Stimulated activated CD8-positive, alpha-beta memory T cell treated with anti-CD3 and anti-CD28 coated beads, Interleukin-15, amount 100 ng/mL, for 24 hours (primary cell): Measurements from ENCODE around the gene ASCC1.
"Not testable (repeated sequence)": the region's sequence is repeated elsewhere in the genome, so short reads cannot be mapped to it uniquely, and the experiment has no call there.

Source experiments
- DNase-seq: peaks from one replicate; pipeline ENCODE4 v3.0.0-alpha.2; 2020; ENCODE audit warnings: low read depth

ASCC1 gene

DNA sequence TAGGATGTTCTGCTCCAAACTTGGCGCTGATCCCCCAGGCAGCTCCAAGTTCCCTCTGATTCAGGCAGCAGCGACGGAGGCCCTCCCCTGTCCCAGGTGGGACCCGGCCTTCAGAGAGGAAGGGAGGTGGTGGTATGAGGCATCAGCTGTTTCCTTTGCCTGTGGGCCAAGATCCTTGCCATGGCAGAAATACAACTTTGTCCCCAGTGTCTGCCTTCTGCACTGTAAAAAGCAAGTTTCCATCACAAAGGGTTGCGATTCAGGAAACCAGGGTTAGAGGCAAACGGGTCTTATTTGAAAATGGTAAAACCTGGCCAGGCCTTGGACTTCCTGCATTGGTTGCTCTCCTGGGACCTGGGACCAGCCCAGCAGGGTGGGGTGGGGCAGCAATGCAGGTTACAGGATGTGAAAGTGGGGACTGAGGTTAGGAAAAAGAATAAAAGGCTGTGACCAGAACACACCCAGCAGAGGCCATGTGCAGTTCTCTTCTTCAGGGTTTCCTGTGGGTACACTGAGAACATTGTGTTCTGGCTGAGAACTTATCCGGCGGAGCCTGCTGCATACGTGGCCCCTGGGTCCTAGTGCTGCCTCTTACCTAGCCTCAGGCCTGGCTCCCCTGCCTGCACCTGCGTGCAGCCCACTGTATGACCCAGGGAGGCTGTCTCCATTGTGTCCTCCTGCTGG, 32.5 kb upstream of the ASCC1 start:
- DNase-seq, result no peak

DNA sequence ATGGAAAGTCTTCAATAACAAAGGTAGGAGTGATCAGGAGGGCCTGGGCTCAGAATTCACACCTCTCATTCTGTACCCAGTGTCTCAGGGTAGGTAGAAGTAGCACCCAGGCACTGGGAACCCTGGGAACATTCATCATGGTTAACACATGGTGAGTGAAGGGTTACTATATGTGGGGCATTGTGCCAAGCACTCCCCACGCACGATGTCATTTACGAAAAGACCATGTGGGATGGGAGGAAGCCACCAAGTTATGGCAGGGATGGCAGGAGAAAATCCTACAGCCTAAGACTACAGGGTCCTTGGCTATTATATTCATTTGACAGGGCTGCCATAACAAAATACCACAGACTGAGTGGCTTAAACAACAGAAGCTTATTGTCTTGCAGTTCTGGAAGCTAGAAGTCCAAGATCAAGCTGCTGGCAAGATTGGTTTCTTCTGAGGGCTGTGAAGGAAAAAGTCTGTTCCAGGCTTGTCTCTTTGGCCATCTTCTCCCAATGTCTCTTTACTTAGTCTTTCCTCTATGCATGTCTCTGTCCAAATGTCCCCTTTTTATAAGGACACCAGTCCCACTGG, 30.0 kb upstream of the ASCC1 start:
- DNase-seq, result no peak

DNA sequence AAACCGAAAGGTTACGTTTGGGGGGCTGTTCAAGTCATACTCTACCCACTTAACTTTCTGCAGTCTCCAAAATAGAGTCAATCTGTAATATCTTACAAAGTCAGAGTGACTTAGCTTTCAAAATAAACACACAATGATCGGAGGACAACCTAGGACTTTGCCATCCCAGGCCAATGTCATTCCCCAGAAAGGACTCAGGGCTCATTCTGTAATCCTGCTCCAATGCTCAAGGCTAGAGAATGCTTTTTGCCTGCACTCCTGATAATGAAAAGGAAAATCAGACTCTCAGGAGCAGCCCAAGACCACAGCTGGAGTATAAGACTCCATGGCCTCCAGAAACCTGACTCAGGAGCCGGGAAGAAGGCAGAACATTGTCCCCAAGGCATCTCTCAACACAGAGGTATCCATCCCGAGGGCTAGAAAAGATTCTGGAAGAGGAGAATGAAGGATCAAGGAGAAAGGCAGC, 28.5 kb upstream of the ASCC1 start:
- no peak for DNase-seq

GRCh38 chr10:72243822-72244437, 27.9 kb upstream of the ASCC1 start:
- no peak for DNase-seq

DNA sequence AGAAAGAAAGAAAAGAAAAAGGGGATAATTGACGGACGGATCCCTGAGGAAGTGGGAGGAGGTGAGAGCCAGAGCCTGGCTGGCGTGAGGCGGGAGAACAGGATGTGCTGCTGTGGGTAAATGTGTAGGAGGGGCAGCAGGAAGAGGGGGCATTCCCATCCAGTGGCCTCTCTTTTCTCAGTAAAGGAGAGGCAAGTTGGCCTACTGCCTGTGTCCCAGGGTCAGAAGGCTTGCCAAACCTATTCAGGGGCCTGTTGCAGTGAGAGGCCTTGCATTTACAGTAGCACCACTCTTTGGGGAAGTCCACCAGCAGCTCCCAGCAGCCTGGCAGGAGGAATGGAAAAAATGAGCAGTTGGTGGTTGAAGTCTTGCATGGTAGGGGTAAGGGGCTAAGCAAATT, 26.6 kb upstream of the ASCC1 start:
- no peak for DNase-seq

GRCh38 chr10:72241691-72242252, 25.7 kb upstream of the ASCC1 start:
- DNase-seq, result no peak

DNA sequence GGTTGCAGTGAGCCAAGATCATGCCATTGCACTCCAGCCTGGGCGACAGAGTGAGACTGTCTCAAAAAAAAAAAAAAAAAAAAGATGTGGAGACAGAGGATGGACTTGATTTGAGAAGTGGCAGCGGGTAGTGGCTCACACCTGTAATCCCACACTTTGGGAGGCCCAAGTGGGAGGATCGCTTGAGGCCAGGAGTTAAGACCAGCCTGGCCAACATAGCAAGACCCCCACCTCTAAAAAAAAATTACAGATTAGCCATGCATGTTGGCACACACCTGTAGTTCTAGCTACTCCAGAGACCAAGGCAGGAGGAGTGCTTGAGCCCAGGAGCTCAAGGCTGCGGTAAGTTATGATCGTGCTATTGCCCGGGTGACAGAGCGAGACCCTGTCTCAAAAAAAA, 24.3 kb upstream of the ASCC1 start:
- DNase-seq, result no peak

GRCh38 chr10:72239409-72239808, 23.3 kb upstream of the ASCC1 start:
- DNase-seq, result no peak

DNA sequence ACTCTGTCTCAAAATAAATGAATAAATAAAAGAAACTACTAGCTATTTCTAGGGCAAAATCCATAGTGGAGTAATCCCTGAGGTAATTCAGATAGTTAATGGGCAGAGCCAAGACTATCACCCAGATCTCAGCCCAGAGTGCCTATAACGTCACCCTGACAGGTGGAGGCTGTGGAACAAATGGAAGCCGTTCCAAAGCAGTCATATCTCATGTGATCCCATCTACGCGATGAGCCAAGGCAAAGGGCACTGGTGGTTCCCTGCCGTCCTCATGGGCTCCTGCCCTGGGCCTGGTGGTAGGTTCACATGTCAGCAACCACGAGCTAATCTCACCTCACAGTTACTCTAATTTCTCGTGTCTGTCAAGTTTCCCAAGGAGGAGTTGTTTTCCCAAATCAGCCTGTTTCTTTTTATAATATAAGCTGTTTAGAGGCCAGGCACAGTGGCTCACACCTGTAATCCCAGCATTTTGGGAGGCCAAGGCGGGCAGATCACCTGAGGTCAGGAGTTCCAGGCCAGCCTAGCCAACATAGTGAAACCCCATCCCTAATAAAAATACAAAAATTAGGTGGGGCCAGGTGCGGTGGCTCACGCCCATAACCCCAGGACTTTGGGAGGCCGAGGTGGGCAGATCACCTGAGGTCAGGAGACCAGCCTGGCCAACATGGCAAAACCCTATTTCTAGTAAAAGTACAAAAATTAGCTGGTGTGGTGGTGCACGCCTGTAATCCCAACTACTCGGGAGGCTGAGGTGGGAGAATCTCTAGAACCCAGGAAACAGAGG, 22.5 kb upstream of the ASCC1 start:
- DNase-seq, result no peak

DNA sequence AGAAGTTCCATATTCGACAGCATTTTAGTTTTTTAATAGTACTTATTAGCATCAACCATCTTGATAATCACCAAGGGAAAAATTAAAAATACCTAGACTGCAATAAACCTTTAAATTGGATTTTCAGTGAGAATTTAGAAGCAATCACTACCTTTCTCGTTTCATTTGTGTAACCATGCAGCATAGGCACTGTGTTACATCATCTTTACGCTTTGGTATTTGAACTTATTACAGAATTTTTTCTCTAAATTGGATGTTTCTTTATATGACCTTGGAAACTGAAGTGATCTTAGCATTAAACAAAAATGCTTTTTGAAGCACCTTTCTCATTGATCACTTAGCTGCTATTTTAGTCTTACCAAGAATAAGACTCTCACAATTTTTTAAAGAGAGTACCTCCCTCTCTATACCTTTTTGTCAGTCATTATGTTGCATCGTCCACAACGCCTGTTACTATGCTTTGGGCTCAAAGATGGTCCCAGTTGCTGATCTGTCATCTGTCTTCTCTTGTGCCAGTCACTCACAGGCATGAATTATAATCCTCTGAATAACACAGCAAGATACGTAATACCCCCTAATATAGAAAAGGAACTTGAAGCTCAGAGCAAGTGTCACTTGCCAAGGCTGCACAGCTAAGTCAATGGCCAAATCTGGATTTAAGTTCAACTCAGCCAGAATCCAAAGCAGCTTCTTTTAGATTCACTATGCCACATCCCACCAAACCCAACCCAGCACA, 19.6 kb upstream of the ASCC1 start:
- DNase-seq, result no peak

DNA sequence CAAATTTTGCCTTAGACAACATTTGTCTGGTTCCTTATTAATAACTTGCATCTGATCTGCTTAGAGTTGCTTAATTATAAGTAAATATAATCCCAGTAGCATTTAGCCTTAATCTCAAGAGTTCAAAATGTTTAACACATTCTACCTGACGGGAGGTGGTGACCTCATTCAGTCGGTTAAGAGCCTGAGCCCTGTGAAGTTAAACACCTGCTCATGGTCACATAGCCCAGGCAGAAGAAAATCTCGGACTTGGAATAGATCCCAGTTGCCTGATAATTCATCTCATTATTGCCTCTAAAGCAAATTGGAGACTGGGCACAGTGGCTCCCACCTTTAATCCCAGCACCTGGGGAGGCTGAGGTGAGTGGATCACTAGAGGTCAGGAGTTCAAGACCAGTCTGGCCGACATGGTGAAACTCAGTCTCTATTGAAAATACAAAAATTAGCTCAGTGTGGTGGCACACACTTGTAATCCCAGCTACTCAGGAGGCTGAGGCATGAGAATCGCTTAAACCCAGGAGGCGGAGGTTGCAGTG, 18.6 kb upstream of the ASCC1 start:
- DNase-seq, result no peak

GRCh38 chr10:72233621-72234020, 17.5 kb upstream of the ASCC1 start:
- no peak for DNase-seq

GRCh38 chr10:72229261-72230251, 13.5 kb upstream of the ASCC1 start:
- DNase-seq, result no peak

DNA sequence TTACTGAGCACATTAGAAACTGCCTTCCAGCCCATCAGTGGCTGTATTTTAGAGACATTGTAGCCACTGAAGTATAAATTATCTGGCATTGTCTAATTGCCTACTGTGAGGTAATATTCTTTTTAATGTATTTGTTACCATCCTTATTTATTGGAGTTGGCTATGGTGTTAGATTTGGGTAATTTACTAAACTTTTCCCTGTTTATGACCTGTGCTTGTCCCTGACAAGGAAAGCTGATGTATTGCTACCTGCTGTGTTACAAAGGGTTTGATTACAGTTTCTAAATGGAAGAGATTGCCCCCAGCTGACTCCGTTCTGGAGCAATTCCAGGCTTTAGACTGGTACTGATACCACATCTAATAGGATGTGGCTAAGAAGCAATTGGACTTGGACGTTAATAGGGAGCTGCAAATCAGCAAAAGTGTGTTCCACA, 12.3 kb upstream of the ASCC1 start:
- no peak for DNase-seq

DNA sequence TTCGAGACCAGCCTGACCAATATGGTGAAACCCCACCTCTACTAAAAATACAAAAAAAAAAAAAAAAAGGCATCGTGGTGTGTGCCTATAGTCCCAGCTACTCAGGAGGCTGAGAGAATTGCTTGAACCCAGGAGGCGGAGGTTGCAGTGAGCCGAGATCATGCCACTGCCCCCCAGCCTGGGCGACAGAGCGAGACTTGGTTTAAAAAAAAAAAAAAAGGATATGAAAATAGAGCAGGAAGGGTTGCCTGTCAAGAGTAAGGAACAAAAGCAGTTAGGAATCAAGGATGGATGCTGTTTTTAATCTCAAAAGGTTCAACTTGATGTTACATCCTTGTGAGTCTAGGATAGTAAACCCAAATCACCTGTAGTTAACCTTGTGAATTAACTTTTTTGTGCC, 11.8 kb upstream of the ASCC1 start:
- no peak for DNase-seq

- DNase-seq, result no peak
These were observed 10.4 kb upstream of the ASCC1 start for GRCh38 chr10:72226418-72227027.

DNA sequence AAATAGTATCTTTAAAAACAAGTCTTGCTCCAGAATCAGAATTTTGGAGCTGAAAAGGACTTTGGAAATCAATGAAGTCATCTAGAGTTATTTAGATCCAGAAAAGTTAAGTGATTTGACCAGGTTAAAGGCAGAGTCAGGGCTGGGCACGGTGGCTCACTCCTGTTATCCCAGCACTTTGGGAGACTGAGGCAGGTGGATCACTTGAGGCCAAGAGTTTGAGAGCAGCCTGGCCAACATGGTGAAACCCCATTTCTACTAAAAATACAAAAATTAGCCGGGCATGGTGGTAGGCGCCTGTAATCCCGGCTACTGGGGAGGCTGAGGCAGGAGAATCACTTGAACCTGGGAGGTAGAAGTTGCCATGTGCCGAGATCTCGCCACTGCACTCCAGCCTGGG, 8.1 kb upstream of the ASCC1 start:
- not testable (repeated sequence) for DNase-seq

- no peak for DNase-seq
These were observed 7.6 kb upstream of the ASCC1 start for GRCh38 chr10:72223743-72224101.

- DNase-seq, result no peak
These were observed 5.2 kb upstream of the ASCC1 start for GRCh38 chr10:72221278-72221677.

DNA sequence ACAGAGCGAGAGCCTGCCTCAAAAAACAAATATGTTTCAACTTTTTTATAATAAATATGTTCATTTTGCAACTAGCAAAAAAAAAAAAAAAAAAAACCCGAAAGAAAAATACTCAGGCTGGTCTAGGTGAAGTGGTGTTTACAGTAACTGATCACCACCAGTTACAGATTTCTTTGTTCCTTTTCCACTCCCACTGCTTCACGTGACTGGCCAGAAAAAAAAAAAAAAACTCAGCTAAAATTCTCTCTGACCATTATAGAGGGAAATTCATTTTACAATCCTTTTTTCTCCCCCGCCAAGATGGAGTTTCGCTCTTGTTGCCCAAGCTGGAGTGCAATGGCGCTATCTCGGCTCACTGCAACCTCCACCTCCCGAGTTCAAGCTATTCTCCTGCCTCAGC, 4.6 kb upstream of the ASCC1 start:
- DNase-seq, result no peak
